Endothelial cell of umbilical vein (primary cell): Measurements from ENCODE around the gene CHST8. TPM values are rescaled to one million over a fixed set of nuclear protein-coding genes. Genes with fewer than 3 reads are reported as not detected.

Experiments
- BruUV-seq: library from RNA; stranded (reverse); fragments of 400-500 nt; replicated peaks from 2 replicates; lab custom pipeline; 2021; lab: Mats Ljungman, UMichigan
- CTCF ChIA-PET: fragments of 300-600, 350-600 bp; sonication (Branson Sonifier 250); formaldehyde crosslinking; loops from one replicate; lab custom pipeline; 2021; ENCODE audit warnings: antibody characterized with exemption, inconsistent platforms; lab: Charles Lee
- POLR2A ChIA-PET: fragments of 300-600, 350-600 bp; sonication (Branson Sonifier 250); formaldehyde crosslinking; loops from one replicate; lab custom pipeline; 2021; ENCODE audit warnings: antibody characterized with exemption, inconsistent platforms; lab: Charles Lee
- DNase-seq: peaks from one replicate; pipeline ENCODE4 v3.0.0-alpha.2; 2011; ENCODE audit warnings: low read depth, low spot score
- FAIRE-seq: peaks from 2 replicates; lab custom pipeline; 2011; peaks lifted over from hg19 to GRCh38; lab: Jason Lieb, UNC
- H2AFZ ChIP-seq: 2 replicates; pipeline ENCODE4 v1.6.0; 2012; ENCODE audit warnings: low read depth, low read length, control low read depth, inconsistent platforms
- H3K27ac ChIP-seq: 2 replicates; pipeline ENCODE4 v1.5.1; 2011; ENCODE audit warnings: low read depth, mild to moderate bottlenecking, control low read depth, low read length, moderate library complexity; ENCODE audit not compliant: insufficient read depth
- H3K27me3 ChIP-seq, 2 experiments: 2 replicates each; pipeline versions ENCODE4 v1.6.0 to v1.6.1; 2011; ENCODE audit warnings: low read length in 2 of 2, mixed read lengths in 1 of 2; ENCODE audit not compliant: control insufficient read depth in 2 of 2, insufficient read depth in 2 of 2
- H3K36me3 ChIP-seq, 2 experiments: 2 replicates in 1 of 2; 3 replicates in 1 of 2; pipeline ENCODE4 v1.5.1; 2011; ENCODE audit warnings: low read length in 2 of 2, mild to moderate bottlenecking in 1 of 2, moderate library complexity in 1 of 2; ENCODE audit not compliant: control insufficient read depth in 2 of 2, insufficient read depth in 2 of 2; ENCODE audit errors: extremely low read depth in 1 of 2
- H3K4me1 ChIP-seq: 3 replicates; pipeline ENCODE4 v1.5.1; 2011; ENCODE audit warnings: mild to moderate bottlenecking, low read length; ENCODE audit not compliant: control insufficient read depth, insufficient read depth; ENCODE audit errors: extremely low read depth
- H3K4me2 ChIP-seq: 2 replicates; pipeline ENCODE4 v1.6.1; 2011; ENCODE audit warnings: low read length, control low read depth, mixed read lengths; ENCODE audit not compliant: insufficient read depth
- H3K4me3 ChIP-seq, 3 experiments: fragments of 200-600 bp in 1 of 3; sonication (generic), shearing (Covaris generic) in 1 of 3; replicated peaks in 1 of 3; 2 replicates each; pipeline ENCODE4 v1.5.1; 2011 to 2016; ENCODE audit warnings: control low read depth in 3 of 3, low read length in 3 of 3, mild to moderate bottlenecking in 2 of 3, inconsistent platforms in 1 of 3, low read depth in 1 of 3, moderate library complexity in 1 of 3; ENCODE audit not compliant: insufficient read depth in 1 of 3
- H3K79me2 ChIP-seq: 2 replicates; pipeline ENCODE4 v1.6.0; 2012; ENCODE audit warnings: low read length, inconsistent platforms; ENCODE audit not compliant: control insufficient read depth, insufficient read depth
- H3K9ac ChIP-seq: replicated peaks from 2 replicates; pipeline ENCODE3; 2011; ENCODE audit warnings: low read length, control low read depth; ENCODE audit not compliant: insufficient read depth; ENCODE audit errors: extremely low read depth
- H3K9me1 ChIP-seq: replicated peaks from 3 replicates; pipeline ENCODE4 v1.6.0; 2011; ENCODE audit warnings: mild to moderate bottlenecking, low read length; ENCODE audit not compliant: control insufficient read depth, insufficient read depth; ENCODE audit errors: extremely low read depth
- H3K9me3 ChIP-seq: replicated peaks from 2 replicates; pipeline ENCODE4 v1.5.1; 2012; ENCODE audit warnings: low read length, inconsistent platforms; ENCODE audit not compliant: control insufficient read depth, insufficient read depth
- H4K20me1 ChIP-seq: replicated peaks from 2 replicates; pipeline ENCODE3; 2011; ENCODE audit warnings: mild to moderate bottlenecking, low read length; ENCODE audit not compliant: control insufficient read depth, insufficient read depth; ENCODE audit errors: extremely low read depth
- CTCF ChIP-seq, 2 donors: IDR thresholded peaks; 1 replicate in 1 of 2; 2 replicates in 1 of 2; pipeline ENCODE4 v1.5.1; 2011; ENCODE audit warnings: low read length in 2 of 2, mild to moderate bottlenecking in 2 of 2, moderate library complexity in 2 of 2, control low read depth in 1 of 2, inconsistent platforms in 1 of 2, low read depth in 1 of 2; ENCODE audit not compliant: insufficient read depth in 1 of 2; ENCODE audit errors: extremely low read depth in 1 of 2
- GATA2 ChIP-seq: IDR thresholded peaks from 2 replicates; pipeline ENCODE4 v1.7.0; 2011; ENCODE audit warnings: low read depth, mild to moderate bottlenecking, moderate library complexity, mixed read lengths, low read length; ENCODE audit not compliant: insufficient read length, insufficient read depth
- JUN ChIP-seq: IDR thresholded peaks from 2 replicates; pipeline ENCODE4 v1.6.1; 2011; ENCODE audit warnings: borderline replicate concordance, low read depth; ENCODE audit not compliant: insufficient read length, insufficient read depth
- MYC ChIP-seq: IDR thresholded peaks from one replicate; pipeline ENCODE4 v1.6.1; 2011; ENCODE audit warnings: mild to moderate bottlenecking, low read depth, low read length
- POLR2A ChIP-seq: IDR thresholded peaks from 2 replicates; pipeline ENCODE4 v1.6.1; 2012; ENCODE audit warnings: low read depth, mild to moderate bottlenecking, control low read depth, low read length
- POLR2AphosphoS5 ChIP-seq: IDR thresholded peaks from 2 replicates; pipeline ENCODE4 v1.6.1; 2012; ENCODE audit warnings: low read depth, mild to moderate bottlenecking, control low read depth, low read length, moderate library complexity; ENCODE audit not compliant: insufficient read depth
- dilution Hi-C: fragments of 300-500 bp; cut with MboI; formaldehyde crosslinking; loops from one replicate; pipeline ENCODE4 v1.15.0; 2019; ENCODE audit warnings: low sequenced_read_pairs; ENCODE audit not compliant: extremely low pct_ligation_motif_present
- intact Hi-C: fragments of 100-400 bp; cut with micrococcal nuclease; formaldehyde crosslinking; loops from one replicate; pipeline ENCODE4 v1.10.0; 2022
- polyA plus RNA-seq, 4 experiments: library from polyadenylated mRNA; depleted of rRNA in 3 of 4; stranded (reverse) in 3 of 4; unstranded in 1 of 4; fragments of >200 nt; gene quantifications; 2 replicates each; pipeline versions ENCODE4 v1.2.1 to v1.2.3, GENCODE V29; 2011 to 2012; ENCODE audit warnings: missing spikeins in 1 of 4
- total RNA-seq: library from RNA; stranded (reverse); gene quantifications from 2 replicates; pipeline ENCODE4 v1.2.3, GENCODE V29; 2021
- TF ChIP-seq, protein P1 (sequence below): IDR thresholded peaks from 2 replicates; pipeline ENCODE4 v1.6.1; 2011; ENCODE audit not compliant: insufficient read depth, insufficient read length

The CHST8 gene
- total and polyA plus RNA-seq, 2 donors (not counting 3 experiments of a cell fraction or from before 2014, with no cell fraction given) = not detected

- H4K20me1 ChIP-seq = no peaks in the 10 kb centered on the region
- BruUV-seq = no TSS peak
- DNase-seq (no peak), FAIRE-seq (no peak)
- CTCF ChIA-PET = no interaction called here
- no peak overlapping the region for H3K4me3 ChIP-seq
- dilution Hi-C loops (no loop called here), intact Hi-C loops (no loop called here)
- no peaks in the 10 kb centered on the region for H3K36me3 ChIP-seq
- no peaks in the 10 kb centered on the region for H3K9me3 ChIP-seq
- H3K4me1 ChIP-seq = no peaks in the 10 kb centered on the region
- no peak overlapping the region for H3K4me2 ChIP-seq
- H3K27ac ChIP-seq = no peak overlapping the region
- H2AFZ ChIP-seq = no peak overlapping the region
- H3K27me3 ChIP-seq = no peaks in the 10 kb centered on the region
- TF ChIP-seq POLR2AphosphoS5 = no peak
- TF ChIP-seq CTCF (IDR thresholded peaks at IDR 0.05; ENCODE audit: extremely low read depth in 1 of 2, insufficient read depth in 1 of 2, low read depth in 1 of 2, low read length in 2 of 2) = no peak
- no peak for TF ChIP-seq POLR2A
- no peak for TF ChIP-seq JUN
- TF ChIP-seq GATA2 = no peak
- no peak for TF ChIP-seq MYC
- TF ChIP-seq, protein P1, sequence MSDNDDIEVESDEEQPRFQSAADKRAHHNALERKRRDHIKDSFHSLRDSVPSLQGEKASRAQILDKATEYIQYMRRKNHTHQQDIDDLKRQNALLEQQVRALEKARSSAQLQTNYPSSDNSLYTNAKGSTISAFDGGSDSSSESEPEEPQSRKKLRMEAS = no peak
- no peaks in the 10 kb centered on the region for H3K9me1 ChIP-seq
- no peak overlapping the region for H3K9ac ChIP-seq
- POLR2A ChIA-PET = no interaction called here
- H3K79me2 ChIP-seq = no peaks in the 10 kb centered on the region
These were observed 102.9 kb downstream of the CHST8 start for GRCh38 chr19:33724721-33725060.

DNA sequence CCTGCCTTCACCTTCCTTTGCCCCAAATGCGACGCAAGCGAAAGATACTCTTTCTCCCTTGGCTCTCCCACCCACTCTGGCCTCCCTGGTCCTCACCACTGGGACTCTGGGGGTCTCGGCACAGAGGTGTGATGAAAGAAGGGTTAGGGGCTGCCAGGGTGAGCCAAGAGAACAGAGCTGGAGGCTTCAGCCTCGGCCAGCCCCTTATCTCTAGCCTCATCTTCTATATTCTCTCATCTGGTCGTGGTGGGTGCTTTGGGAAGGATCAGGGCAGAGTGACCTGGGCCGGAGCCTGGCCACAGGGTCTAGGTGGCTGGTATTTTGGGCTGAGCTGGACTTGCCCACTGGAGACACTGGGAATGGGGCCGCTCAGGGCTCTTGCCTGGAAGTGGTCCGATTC is 103.8 kb downstream of the CHST8 start:
- no TSS peak for BruUV-seq
- no peak for DNase-seq
- dilution Hi-C loops (no loop called here), intact Hi-C loops (no loop called here)
- no peak for FAIRE-seq
- H2AFZ ChIP-seq = no peak overlapping the region
- no peaks in the 10 kb centered on the region for H3K36me3 ChIP-seq
- no peaks in the 10 kb centered on the region for H3K79me2 ChIP-seq
- no peaks in the 10 kb centered on the region for H4K20me1 ChIP-seq
- no peak for TF ChIP-seq POLR2A
- no peaks in the 10 kb centered on the region for H3K9me1 ChIP-seq
- no peaks in the 10 kb centered on the region for H3K27me3 ChIP-seq
- H3K4me2 ChIP-seq = no peak overlapping the region
- no peaks in the 10 kb centered on the region for H3K9me3 ChIP-seq
- H3K4me1 ChIP-seq = no peaks in the 10 kb centered on the region
- no peak overlapping the region for H3K27ac ChIP-seq
- ChIA-PET POLR2A (no interaction called here), CTCF (no interaction called here)
- H3K9ac ChIP-seq = no peak overlapping the region
- H3K4me3 ChIP-seq = no peak overlapping the region
